Mucosa of rectum (tissue), 2 donors: Measurements from ENCODE around the gene SLC25A25.
"Not testable (repeated sequence)": the region's sequence is repeated elsewhere in the genome, so short reads cannot be mapped to it uniquely, and the experiment has no call there.

ENCODE experiments used
- H3K27ac ChIP-seq, 2 donors: one replicate each; pipeline ENCODE4 v1.7.0; 2013; ENCODE audit warnings: inconsistent platforms in 2 of 2, low read depth in 2 of 2, low read length in 2 of 2
- H3K27me3 ChIP-seq, 2 donors: one replicate each; pipeline ENCODE4 v1.7.0; 2013; ENCODE audit warnings: low read length in 2 of 2; ENCODE audit not compliant: control insufficient read depth in 2 of 2, insufficient read depth in 2 of 2
- H3K36me3 ChIP-seq, 2 donors: one replicate each; pipeline ENCODE4 v1.7.0; 2013; ENCODE audit warnings: low read length in 2 of 2; ENCODE audit not compliant: control insufficient read depth in 2 of 2, insufficient read depth in 2 of 2
- H3K4me1 ChIP-seq, 2 donors: one replicate each; pipeline ENCODE4 v1.7.0; 2013; ENCODE audit warnings: low read length in 2 of 2, mild to moderate bottlenecking in 1 of 2; ENCODE audit not compliant: control insufficient read depth in 2 of 2, insufficient read depth in 2 of 2
- H3K4me3 ChIP-seq, 2 donors: one replicate each; pipeline ENCODE4 v1.7.0; 2013; ENCODE audit warnings: low read length in 2 of 2
- H3K9ac ChIP-seq, 2 donors: one replicate each; pipeline ENCODE4 v1.7.0; 2013; ENCODE audit warnings: low read length in 2 of 2, low read depth in 1 of 2, mild to moderate bottlenecking in 1 of 2
- H3K9me3 ChIP-seq, 2 donors: one replicate each; pipeline ENCODE4 v1.7.0; 2013; ENCODE audit warnings: low read length in 2 of 2; ENCODE audit not compliant: control insufficient read depth in 2 of 2
- donor health status: healthy.
- donor health status: Normal muscosa, but diverticular disease.

The SLC25A25 gene

DNA sequence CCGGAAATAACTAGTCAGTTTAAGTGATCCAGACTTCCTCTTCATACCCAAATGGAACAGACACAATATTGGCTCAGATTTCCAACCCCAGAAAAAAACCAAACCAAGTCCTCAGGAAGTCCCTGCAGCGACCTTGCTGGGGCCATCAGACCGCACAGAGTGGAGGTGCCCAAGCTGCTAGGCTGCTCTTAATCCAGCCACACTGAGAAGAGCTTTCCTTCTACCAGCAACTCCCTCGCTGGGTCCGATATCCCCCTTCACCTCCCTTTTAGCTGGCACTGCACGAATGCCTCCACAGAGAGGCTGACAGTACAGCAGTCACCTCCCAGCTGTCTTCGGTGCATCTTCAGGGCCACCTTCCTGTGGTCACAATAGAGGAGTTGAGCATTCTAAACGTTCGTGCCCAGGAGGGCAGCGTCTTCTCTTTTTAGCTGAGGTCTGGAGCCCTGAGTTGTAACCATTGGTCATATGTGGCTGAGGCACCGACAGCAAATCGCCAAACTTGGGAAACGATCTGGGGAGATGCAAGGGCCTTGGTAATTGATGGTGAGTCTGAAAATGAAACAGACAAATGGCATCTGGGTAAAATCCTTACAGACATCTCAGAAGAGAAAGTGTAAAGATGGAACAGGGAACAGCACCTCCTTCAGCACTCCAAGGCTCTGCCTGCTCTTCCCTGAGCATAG is 6.6 kb upstream of the SLC25A25 start:
- Histone ChIP-seq H3K9ac (peak overlapping the region; percentile 9 to 39), H3K27ac (peak overlapping the region; percentile 72 to 79), H3K27me3 (no peaks in the 10 kb centered on the region), H3K4me1 (peaks cover 26 to 39% of the 10 kb centered on the region in 2 donors), H3K4me3 (peak overlapping the region; percentile 13 to 32), H3K9me3 (no peaks in the 10 kb centered on the region), H3K36me3 (peaks cover 8 to 11% of the 10 kb centered on the region in 2 donors)

GRCh38 chr9:128062279-128062678 is 5.8 kb upstream of the SLC25A25 start:
- Histone ChIP-seq H3K27me3 (no peaks in the 10 kb centered on the region), H3K4me3 (no peak overlapping the region), H3K4me1 (peaks cover 27 to 39% of the 10 kb centered on the region in 2 donors), H3K9me3 (no peaks in the 10 kb centered on the region), H3K36me3 (peaks cover 8 to 11% of the 10 kb centered on the region in 2 donors), H3K9ac (no peak overlapping the region), H3K27ac (no peak overlapping the region)

- Histone ChIP-seq H3K9ac (no peak overlapping the region), H3K4me3 (no peak overlapping the region), H3K4me1 (peaks cover 27 to 31% of the 10 kb centered on the region in 2 donors), H3K27ac (no peak overlapping the region), H3K9me3 (no peaks in the 10 kb centered on the region), H3K36me3 (peaks cover 8 to 11% of the 10 kb centered on the region in 2 donors), H3K27me3 (no peaks in the 10 kb centered on the region)
These were observed 4.9 kb upstream of the SLC25A25 start for GRCh38 chr9:128062846-128063831.

GRCh38 chr9:128065907-128066712 is 1.9 kb upstream of the SLC25A25 start:
- Histone ChIP-seq H3K27me3 (no peaks in the 10 kb centered on the region), H3K9ac (peak overlapping the region in 1 of 2 donors; percentile 82), H3K36me3 (peaks cover 8 to 11% of the 10 kb centered on the region in 2 donors), H3K27ac (no peak overlapping the region), H3K9me3 (no peaks in the 10 kb centered on the region), H3K4me3 (peak overlapping the region; percentile 66 to 95), H3K4me1 (peaks cover 23 to 26% of the 10 kb centered on the region in 2 donors)

DNA sequence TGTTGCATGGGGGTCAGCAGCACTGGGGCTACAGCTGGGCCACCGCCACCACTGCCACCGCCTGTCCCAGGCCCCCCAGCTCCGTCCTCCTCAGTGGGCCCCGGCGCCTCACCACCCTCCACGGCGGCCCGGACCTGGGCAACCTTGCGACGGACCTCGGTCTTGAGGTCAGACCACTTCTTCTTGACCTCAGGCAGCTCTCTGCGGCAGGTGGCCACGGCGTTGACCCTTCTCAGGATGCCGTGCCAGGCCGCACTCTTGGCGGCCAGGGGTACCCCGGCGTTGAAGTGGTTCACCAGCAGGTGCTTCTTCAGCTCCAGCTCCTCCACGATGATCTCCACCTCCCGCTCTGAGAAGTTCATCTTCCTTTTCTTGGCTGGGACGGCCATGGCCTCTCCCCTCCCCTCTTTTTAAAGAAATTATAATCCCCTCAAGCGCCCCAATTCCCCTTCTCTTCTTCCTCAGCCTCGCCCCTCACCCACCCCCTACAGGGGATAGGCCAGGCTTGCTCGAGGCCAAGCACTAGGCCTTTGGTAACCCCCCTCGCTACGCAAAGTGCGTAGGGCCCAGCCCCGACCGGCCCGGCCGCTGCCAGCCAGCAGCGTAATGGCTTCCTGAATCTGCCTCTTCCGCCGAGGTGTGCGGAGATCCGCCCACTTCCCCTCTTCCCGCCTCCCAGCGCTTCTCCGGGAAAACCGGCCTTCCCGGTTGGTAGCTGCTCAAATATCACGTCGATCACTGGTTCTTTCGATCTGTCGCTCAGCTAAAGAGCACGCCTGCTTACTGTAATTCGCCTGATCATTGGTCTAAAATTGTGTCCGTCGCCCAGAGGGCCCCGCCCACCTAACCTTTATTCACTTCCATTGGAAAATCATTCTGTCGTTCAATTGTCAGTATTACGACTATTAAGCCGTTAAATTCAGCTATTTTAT is 1.1 kb upstream of the SLC25A25 start, which contains the start of gene NAIF1:
Gene NAIF1, minus strand, starts transcription at position 608 of the 932 bp plus-strand sequence. Its CDS starts 219 bp downstream, at position 389.
- H3K9ac ChIP-seq: peak within 1 kb of the TSS; percentile 97 to 98
- peak within 1 kb of the TSS; percentile 99 to 100 for H3K27ac ChIP-seq
- peaks cover 20 to 27% of the 10 kb centered on the region in 2 donors for H3K4me1 ChIP-seq
- peaks cover 8% of the 10 kb centered on the region in 2 donors for H3K36me3 ChIP-seq
- peak within 1 kb of the TSS; percentile 95 to 96 for H3K4me3 ChIP-seq
- H3K9me3 ChIP-seq: no peaks in the 10 kb centered on the region
- no peaks in the 10 kb centered on the region for H3K27me3 ChIP-seq

GRCh38 chr9:128068386-128069205 is 564 bp downstream of the SLC25A25 start:
- Histone ChIP-seq H3K9ac (peak overlapping the region; percentile 81 to 95), H3K4me3 (peak overlapping the region; percentile 71 to 84), H3K4me1 (peaks cover 34 to 41% of the 10 kb centered on the region in 2 donors), H3K27me3 (no peaks in the 10 kb centered on the region), H3K9me3 (no peaks in the 10 kb centered on the region), H3K36me3 (peaks cover 0 to 2% of the 10 kb centered on the region in 2 donors), H3K27ac (peak overlapping the region; percentile 99 to 100)

DNA sequence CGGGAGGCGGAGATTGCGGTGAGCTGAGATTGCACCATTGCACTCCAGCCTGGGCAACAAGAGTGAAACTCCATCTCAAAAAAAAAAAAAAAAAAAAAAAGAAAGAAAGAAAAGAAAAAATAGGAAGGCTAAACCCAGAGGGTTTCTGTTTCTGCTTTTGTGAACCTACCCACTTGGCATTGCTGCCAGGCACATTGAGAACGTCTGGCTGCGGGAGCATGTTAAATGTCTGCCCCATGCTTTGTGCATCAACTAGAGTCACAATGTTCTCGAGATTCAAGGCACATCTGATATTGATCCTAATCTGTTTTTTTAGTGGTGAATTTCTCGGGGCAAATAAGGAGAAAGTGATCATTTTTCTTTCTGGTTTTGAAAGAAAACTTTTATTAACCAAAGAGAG is 2.8 kb downstream of the SLC25A25 start:
- Histone ChIP-seq H3K27ac (peak overlapping the region; percentile 5 to 61), H3K36me3 (no peaks in the 10 kb centered on the region), H3K9ac (no peak overlapping the region), H3K27me3 (no peaks in the 10 kb centered on the region), H3K4me3 (no peak overlapping the region), H3K4me1 (peaks cover 30 to 42% of the 10 kb centered on the region in 2 donors), H3K9me3 (no peaks in the 10 kb centered on the region)

DNA sequence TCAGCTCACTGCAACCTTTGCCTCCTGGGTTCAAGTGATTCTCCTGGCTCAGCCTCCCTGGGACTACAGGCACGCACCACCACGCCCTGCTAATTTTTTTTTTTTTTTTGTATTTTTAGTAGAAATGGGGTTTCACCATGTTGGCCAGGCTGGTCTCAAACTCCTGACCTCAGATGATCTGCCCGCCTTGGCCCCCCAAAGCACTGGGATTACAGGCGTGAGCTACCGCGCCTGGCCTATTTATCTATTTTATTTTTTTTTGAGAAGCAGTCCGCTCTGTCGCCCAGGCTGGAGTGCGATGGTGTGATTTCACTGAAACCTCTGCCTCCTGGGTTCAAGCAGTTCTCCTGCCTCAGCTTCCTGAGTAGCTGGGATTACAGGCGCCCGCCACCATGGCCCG is 3.4 kb downstream of the SLC25A25 start:
- not testable (repeated sequence) for H3K27me3 ChIP-seq, H3K4me3 ChIP-seq, H3K36me3 ChIP-seq, H3K9ac ChIP-seq, H3K9me3 ChIP-seq
- peaks cover 24 to 38% of the 10 kb centered on the region in 2 donors for H3K4me1 ChIP-seq
- H3K27ac ChIP-seq: peak overlapping the region; percentile 85 to 86
